Activated CD8-positive, alpha-beta T cell treated with anti-CD3 and anti-CD28 coated beads, Interleukin-2, amount 10 ng/mL, durations not matched to agents 7 days and 5 days (primary cell): ENCODE results near the gene GTF2H2C. TPM values are rescaled to one million over a fixed set of nuclear protein-coding genes. Genes with fewer than 3 reads are reported as not detected.
"Not testable (repeated sequence)": the region's sequence is repeated elsewhere in the genome, so short reads cannot be mapped to it uniquely, and the experiment has no call there.

Source experiments
- ATAC-seq: fragments of 150-1000 bp; cut with Tn5 transposase; one replicate; pipeline ENCODE4 v1.10.0; 2021; ENCODE audit warnings: moderate library complexity
- CTCF ChIA-PET: fragments of 350-600 bp; sonication (Branson Sonifier 250); formaldehyde crosslinking; loops from one replicate; lab custom pipeline; 2021; ENCODE audit warnings: antibody characterized with exemption; lab: Charles Lee
- POLR2A ChIA-PET: fragments of 350-600 bp; sonication (Branson Sonifier 250); formaldehyde crosslinking; loops from one replicate; lab custom pipeline; 2021; ENCODE audit warnings: antibody characterized with exemption; lab: Charles Lee
- DNase-seq: peaks from one replicate; pipeline ENCODE4 v3.0.0-alpha.2; 2020
- H3K27ac Mint-ChIP-seq: one replicate; pipeline ENCODE4 v1.8.0; 2021; ENCODE audit warnings: mild to moderate bottlenecking, mixed read lengths
- H3K27me3 Mint-ChIP-seq: one replicate; pipeline ENCODE4 v1.8.0; 2021; ENCODE audit warnings: low read depth, mixed read lengths
- H3K36me3 Mint-ChIP-seq: one replicate; pipeline ENCODE4 v1.8.0; 2021; ENCODE audit warnings: low read depth, mixed read lengths
- H3K4me1 Mint-ChIP-seq: one replicate; pipeline ENCODE4 v1.8.0; 2021; ENCODE audit warnings: low read depth, mixed read lengths
- H3K4me3 Mint-ChIP-seq: one replicate; pipeline ENCODE4 v1.8.0; 2021; ENCODE audit warnings: mild to moderate bottlenecking, mixed read lengths
- H3K9me3 Mint-ChIP-seq: one replicate; pipeline ENCODE4 v1.8.0; 2022; ENCODE audit warnings: mixed read lengths; ENCODE audit not compliant: insufficient read depth
- total RNA-seq, 2 experiments: library from RNA; stranded (reverse); gene quantifications; one replicate each; pipeline ENCODE4 v1.2.3, GENCODE V29; 2021

Gene GTF2H2C
- 10 to 100 TPM; 29.7 to 30.8 TPM for total RNA-seq

DNA sequence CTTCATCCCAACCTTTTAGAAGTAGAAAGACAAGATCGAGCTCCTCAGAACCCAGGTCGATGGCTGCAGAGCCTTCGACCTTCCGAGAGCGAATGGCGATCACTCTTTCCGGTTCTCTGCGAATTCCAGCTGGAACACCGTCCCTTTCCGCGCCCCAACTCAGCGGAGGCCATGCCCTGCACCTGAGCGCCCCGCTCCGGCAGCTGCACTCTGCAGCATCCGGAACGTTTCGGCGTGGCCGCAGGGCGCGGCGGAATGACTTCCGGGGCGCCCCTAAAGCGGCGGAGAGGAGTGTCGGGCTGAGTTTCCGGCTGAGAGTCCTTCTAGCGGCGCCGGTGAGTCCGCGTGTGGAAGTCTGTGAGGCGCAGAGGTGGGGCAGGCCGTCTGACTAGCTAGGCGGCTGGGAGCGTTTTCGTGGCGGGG is at the start of gene GTF2H2C:
Gene GTF2H2C, plus strand, starts transcription at position 284 of the 423 bp plus-strand sequence. CDS start 4,942 bp downstream, outside the sequence.
- H3K36me3 Mint-ChIP-seq, H3K27me3 Mint-ChIP-seq, CTCF ChIA-PET, H3K9me3 Mint-ChIP-seq, H3K4me1 Mint-ChIP-seq, POLR2A ChIA-PET: not testable (repeated sequence)
- DNase-seq = peak; percentile 82
- ATAC-seq = peak; percentile 100
- peak within 1 kb of the TSS; percentile 87 for H3K4me3 Mint-ChIP-seq
- peak within 1 kb of the TSS; percentile 87 for H3K27ac Mint-ChIP-seq

DNA sequence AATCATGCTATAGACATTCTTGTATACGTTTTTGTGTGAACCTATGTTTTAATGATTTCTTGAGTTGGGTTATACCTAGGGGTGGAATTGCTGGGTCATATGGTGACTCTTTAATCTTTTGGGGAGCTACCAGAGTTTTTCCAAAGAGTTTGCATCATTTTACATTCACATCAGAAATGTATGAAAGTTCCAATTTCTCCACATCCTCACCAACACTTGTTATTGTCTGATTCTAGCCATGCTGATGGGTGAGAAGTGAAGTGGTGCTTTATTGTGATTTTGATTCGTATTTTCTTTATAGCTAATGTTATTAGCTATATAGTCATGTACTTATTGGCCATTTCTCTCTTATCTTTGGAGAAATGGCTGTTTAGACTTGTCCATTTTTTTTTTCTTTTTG is 49.3 kb upstream of the GTF2H2C start:
- H3K27ac Mint-ChIP-seq = no peak overlapping the region
- H3K9me3 Mint-ChIP-seq = no peaks in the 10 kb centered on the region
- no peak for DNase-seq
- ChIA-PET POLR2A (no interaction called here), CTCF (no interaction called here)
- H3K27me3 Mint-ChIP-seq = peaks cover 7% of the 10 kb centered on the region
- no peaks in the 10 kb centered on the region for H3K4me1 Mint-ChIP-seq
- no peak for ATAC-seq
- H3K4me3 Mint-ChIP-seq = no peak overlapping the region
- no peaks in the 10 kb centered on the region for H3K36me3 Mint-ChIP-seq

DNA sequence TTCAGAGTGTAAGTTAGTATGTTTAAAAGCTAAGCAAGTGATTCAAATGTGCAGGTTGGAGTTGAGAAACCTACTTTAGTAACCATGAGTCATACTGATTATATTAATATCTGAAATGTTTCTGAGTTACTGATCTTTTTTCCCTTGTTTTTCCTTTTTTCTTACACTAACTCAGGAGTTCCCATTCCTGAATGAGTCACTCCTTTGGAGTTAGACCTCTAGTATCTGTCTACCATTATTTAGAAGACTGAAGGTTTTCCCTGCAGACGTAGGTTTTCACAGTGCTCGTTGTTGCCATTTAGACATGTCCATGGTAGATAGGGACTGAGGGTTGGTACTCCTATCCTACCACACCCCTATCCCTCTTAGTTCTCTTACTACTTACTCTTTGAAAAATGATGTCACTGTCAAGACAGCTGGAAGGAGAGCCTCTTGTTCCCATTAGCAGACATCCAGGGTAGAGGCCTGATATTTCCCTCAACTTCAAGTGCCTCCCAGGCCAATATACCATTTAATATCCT is 47.2 kb upstream of the GTF2H2C start:
- Mint-ChIP-seq H3K27ac (no peak overlapping the region), H3K9me3 (no peaks in the 10 kb centered on the region), H3K4me1 (no peaks in the 10 kb centered on the region), H3K4me3 (no peak overlapping the region), H3K36me3 (no peaks in the 10 kb centered on the region), H3K27me3 (peaks cover 5% of the 10 kb centered on the region)
- no peak for DNase-seq
- CTCF ChIA-PET = no interaction called here
- POLR2A ChIA-PET = no interaction called here
- ATAC-seq = no peak

DNA sequence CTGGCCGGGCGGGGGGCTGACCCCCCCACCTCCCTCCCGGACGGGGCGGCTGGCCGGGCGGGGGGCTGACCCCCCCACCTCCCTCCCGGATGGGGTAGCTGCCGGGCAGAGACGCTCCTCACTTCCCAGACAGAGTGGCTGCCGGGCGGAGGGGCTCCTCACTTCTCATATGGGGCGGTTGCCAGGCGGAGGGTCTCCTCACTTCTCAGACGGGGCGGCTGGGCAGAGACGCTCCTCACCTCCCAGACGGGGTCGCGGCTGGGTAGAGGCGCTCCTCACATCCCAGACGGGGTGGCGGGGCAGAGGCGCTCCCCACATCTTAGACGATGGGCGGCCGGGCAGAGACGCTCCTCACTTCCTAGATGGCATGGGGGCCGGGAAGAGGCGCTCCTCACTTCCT is 44.4 kb upstream of the GTF2H2C start:
- POLR2A ChIA-PET, H3K27me3 Mint-ChIP-seq, H3K9me3 Mint-ChIP-seq, H3K4me3 Mint-ChIP-seq, H3K4me1 Mint-ChIP-seq, H3K36me3 Mint-ChIP-seq, ATAC-seq, H3K27ac Mint-ChIP-seq, DNase-seq, CTCF ChIA-PET: not testable (repeated sequence)

DNA sequence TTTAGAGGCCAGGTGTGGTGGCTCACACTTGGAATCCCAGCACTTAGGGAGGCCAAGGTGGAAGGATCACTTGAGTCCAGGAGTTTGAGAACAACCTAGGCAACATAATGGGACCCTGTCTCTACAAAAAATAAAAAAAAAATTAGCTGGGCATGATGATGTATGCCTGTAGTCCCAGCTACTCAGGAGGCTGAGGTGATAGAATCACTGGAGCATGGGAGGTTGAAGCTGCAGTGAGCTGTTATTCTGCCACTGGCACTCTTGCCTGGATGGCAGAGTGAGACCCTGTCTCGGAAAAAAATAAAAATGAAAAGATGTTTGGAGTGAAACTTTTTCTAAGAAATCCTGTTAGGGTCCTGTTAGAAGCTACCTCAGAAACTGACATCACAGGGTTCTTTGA is 43.2 kb upstream of the GTF2H2C start:
- DNase-seq = no peak
- Mint-ChIP-seq H3K27ac (no peak overlapping the region), H3K9me3 (no peaks in the 10 kb centered on the region), H3K27me3 (peaks cover 11% of the 10 kb centered on the region), H3K4me3 (no peak overlapping the region), H3K36me3 (no peaks in the 10 kb centered on the region), H3K4me1 (no peaks in the 10 kb centered on the region)
- ChIA-PET POLR2A (no interaction called here), CTCF (no interaction called here)
- ATAC-seq = no peak

DNA sequence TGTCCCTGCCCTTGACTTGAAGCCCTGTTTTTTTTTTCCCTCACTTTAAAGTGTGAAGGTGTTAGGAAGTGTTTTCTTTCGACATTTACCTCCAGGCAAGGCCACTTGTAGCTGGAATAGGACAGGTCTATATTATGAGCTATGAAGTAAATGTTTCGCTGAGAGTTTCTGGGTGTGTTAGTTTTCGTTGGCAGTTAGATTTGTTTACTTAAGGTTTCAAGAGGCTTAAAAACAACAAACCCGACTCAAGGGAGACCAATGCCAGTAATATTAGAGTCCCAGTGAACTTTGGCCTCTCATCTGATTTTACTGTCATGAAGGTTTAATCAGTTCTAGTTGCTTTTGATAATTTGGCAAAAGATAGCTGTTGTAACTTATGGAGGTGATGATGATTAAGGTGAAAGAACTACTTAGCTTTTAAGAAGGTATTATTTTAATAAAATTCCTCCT is 42.2 kb upstream of the GTF2H2C start:
- POLR2A ChIA-PET = no interaction called here
- Mint-ChIP-seq H3K27ac (no peak overlapping the region), H3K9me3 (no peaks in the 10 kb centered on the region), H3K27me3 (peaks cover 10% of the 10 kb centered on the region), H3K36me3 (no peaks in the 10 kb centered on the region), H3K4me1 (no peaks in the 10 kb centered on the region), H3K4me3 (no peak overlapping the region)
- ATAC-seq = no peak
- CTCF ChIA-PET = no interaction called here
- DNase-seq = no peak

DNA sequence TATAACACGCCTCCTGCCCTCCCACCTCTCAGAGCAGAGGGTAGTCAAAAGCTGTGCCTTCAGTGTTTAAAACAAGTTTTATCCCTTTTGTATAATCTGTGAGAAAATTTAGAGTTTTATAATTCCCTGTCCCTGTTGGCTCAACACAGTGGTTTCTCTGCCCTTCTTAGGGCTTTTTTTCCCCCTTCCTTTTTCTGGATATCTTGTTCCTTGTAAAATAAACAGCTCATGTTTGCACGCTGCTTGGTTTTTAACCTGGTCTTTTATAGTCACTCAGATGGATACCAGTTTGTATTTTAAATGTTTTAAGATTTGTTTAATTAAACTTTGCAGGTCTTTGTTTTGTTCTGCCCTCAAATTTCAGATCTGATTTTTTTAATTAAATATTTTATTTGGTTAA is 40.7 kb upstream of the GTF2H2C start:
- Mint-ChIP-seq H3K27me3 (peaks cover 6% of the 10 kb centered on the region), H3K4me3 (no peak overlapping the region), H3K27ac (no peak overlapping the region), H3K9me3 (no peaks in the 10 kb centered on the region), H3K4me1 (no peaks in the 10 kb centered on the region), H3K36me3 (no peaks in the 10 kb centered on the region)
- no peak for ATAC-seq
- no peak for DNase-seq
- POLR2A ChIA-PET = no interaction called here
- CTCF ChIA-PET = no interaction called here

DNA sequence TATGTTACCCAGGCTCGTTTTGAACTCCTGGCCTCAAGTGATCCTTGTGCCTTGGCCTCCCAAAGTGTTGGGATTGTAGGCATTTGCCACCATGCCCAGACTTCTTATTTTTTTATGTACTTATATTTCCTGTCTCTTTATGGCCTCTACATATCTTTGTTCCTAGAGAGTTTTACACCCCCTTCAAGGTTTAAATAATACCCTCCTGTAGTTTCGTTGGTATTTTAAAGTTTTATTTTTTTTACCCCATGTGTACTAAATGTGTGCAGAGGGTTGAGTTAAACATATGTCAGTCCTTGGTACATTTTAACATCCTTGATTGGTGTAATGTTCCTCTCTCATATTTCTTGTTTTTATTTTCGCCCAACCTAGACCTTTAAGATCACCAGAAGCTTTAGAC is 38.0 kb upstream of the GTF2H2C start:
- Mint-ChIP-seq H3K27me3 (peaks cover 6% of the 10 kb centered on the region), H3K27ac (no peak overlapping the region), H3K4me3 (no peak overlapping the region), H3K36me3 (no peaks in the 10 kb centered on the region), H3K4me1 (no peaks in the 10 kb centered on the region), H3K9me3 (no peaks in the 10 kb centered on the region)
- ChIA-PET CTCF (no interaction called here), POLR2A (no interaction called here)
- no peak for DNase-seq
- no peak for ATAC-seq

DNA sequence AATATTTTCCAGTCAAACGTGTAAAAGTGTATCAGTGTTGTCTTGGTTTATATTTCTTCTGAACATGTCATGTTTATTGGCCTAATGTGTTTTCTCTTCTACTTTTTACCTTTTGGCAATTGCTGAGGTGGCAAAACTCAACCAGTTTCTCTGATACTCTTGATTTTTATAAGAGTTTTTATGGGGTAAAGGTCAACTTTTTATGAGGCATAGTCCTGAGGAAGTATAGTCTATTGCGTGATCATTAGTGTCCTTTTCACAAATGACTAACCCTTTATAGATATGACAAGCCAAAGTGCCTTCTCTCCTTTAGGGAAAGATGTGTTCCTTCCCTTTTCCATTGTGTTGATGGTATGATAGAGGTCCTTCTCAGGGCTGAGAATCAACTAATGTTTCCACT is 34.5 kb upstream of the GTF2H2C start:
- Mint-ChIP-seq H3K27me3 (peaks cover 6% of the 10 kb centered on the region), H3K36me3 (no peaks in the 10 kb centered on the region), H3K27ac (no peak overlapping the region), H3K4me3 (no peak overlapping the region), H3K4me1 (no peaks in the 10 kb centered on the region), H3K9me3 (no peaks in the 10 kb centered on the region)
- POLR2A ChIA-PET = no interaction called here
- CTCF ChIA-PET = no interaction called here
- DNase-seq = no peak
- no peak for ATAC-seq

DNA sequence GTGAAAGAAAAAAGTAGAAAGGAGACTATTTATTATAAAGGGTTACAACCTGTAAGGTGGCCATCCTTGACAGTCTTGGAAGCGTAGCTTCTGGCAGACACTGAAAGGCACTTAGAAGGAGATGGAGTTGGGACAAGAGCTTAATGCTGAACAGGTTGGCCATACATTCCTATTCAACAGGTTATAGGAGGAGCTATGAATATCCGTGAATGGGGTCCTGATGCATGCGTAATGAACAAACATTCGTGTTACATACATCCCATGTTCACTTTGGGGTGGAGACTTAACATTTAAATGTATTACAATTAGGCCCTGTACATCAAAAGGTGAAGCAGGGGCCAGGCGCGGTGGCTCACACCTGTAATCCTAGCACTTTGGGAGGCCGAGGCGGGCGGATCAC is 33.3 kb upstream of the GTF2H2C start:
- Mint-ChIP-seq H3K27me3 (peaks cover 7% of the 10 kb centered on the region), H3K4me1 (no peaks in the 10 kb centered on the region), H3K4me3 (no peak overlapping the region), H3K27ac (no peak overlapping the region), H3K36me3 (no peaks in the 10 kb centered on the region), H3K9me3 (no peaks in the 10 kb centered on the region)
- POLR2A ChIA-PET = no interaction called here
- DNase-seq = no peak
- ATAC-seq = no peak
- CTCF ChIA-PET = no interaction called here

DNA sequence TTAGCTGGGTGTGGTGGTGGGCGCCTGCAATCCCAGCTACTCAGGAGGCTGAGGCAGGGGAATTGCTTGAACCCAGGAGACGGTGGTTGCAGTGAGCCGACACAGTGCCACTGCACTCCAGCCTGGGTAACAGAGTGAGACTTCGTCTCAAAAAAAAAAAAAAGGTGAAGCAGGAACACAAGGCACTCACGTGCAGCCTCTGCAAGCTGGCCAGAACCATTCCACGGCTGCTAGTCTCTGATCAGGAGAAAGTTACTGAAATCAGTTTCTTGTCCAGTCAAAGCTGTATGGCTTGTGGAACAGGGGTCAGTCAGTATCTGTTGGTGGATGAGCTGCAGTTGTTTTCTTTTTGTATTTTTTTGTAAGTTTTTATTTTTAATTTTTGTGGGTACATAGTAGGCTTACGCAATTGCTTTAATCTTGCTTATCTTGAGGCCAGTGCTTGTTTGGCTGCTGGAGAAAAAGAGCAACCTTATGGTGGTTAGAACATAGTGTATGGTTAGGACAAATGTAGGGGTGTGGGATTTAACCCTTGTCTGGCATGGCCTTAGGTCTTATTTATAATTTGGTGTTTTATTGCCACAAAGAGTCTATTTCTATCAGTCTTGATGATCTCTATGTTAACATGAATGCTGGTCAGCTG is 32.7 kb upstream of the GTF2H2C start:
- Mint-ChIP-seq H3K4me3 (no peak overlapping the region), H3K4me1 (no peaks in the 10 kb centered on the region), H3K27ac (no peak overlapping the region), H3K27me3 (peaks cover 9% of the 10 kb centered on the region), H3K36me3 (no peaks in the 10 kb centered on the region), H3K9me3 (no peaks in the 10 kb centered on the region)
- no peak for DNase-seq
- ATAC-seq = no peak
- ChIA-PET POLR2A (no interaction called here), CTCF (no interaction called here)

DNA sequence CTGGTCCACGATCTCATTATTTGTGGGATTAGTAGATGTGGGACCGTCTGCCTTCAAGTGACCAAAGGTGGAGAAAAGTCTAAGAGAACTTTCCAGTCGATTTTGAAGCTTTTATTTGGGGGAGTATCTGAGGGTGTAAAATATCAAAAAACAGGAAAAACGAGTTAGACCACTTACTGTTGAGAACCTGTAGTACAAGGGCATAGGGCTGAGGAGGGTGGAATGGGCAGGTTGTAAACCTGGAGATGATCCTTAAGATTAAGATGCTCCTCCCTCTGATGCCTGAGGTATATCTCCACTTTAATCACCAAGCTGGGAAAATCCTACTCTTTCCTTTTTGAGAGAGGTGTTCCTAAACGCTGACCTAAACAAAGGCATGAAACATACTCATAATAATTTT is 32.0 kb upstream of the GTF2H2C start:
- DNase-seq = no peak
- no peaks in the 10 kb centered on the region for H3K36me3 Mint-ChIP-seq
- H3K9me3 Mint-ChIP-seq = no peaks in the 10 kb centered on the region
- H3K4me3 Mint-ChIP-seq = no peak overlapping the region
- ATAC-seq = no peak
- H3K4me1 Mint-ChIP-seq = no peaks in the 10 kb centered on the region
- peaks cover 9% of the 10 kb centered on the region for H3K27me3 Mint-ChIP-seq
- H3K27ac Mint-ChIP-seq = no peak overlapping the region
- ChIA-PET POLR2A (interaction anchor here (0.6 kb wide), 1 partner anchor 303 kb away, joined by 4 read pairs; no protein-coding TSS in a partner anchor), CTCF (no interaction called here)
